ENCODE results near the gene SLC38A8. TPM values are rescaled to one million over a fixed set of nuclear protein-coding genes. Genes with fewer than 3 reads are reported as not detected.

The SLC38A8 gene
- polyA plus RNA-seq, 1 donor from 2014 or later, result not detected

DNA sequence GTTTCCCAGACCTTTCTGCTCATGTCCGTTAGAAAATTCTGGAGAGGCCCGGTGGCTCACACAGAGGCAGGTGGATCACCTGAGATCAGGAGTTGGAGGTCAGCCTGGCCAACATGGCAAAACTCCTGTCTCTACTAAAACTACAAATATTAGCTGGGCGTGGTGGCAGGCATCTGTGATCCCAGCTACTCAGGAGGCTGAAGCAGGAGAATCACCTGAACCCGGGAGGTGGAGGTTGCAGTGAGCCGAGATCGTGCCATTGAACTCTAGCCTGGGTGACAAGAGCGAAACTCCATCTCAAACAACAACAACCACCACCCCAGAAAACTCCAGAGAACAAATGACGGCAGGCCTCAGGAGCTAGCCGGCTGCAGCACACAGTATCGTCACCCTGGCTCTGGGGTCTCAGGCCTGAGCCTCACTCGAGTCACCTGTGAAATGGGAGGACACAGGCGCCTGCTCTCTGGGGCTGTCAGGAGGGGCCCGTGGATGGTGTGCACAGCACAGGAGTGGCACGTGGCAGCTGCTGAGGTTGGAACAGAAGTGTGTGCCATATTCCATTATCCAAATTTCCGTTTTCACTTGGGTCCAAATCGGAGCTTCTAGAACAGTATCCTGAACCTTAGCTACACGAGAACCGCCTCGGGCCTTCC lies 3.3 kb upstream of the SLC38A8 start:
- TF ChIP-seq EZH2 (IDR thresholded peaks at IDR 0.05; ENCODE audit: borderline replicate concordance, insufficient read depth, low read length, poor library complexity, severe bottlenecking) (no peak), RAD21 (conservative IDR thresholded peaks at IDR 0.05) (no peak), TAF1 (IDR thresholded peaks at IDR 0.05; ENCODE audit: low read depth) (no peak), POLR2AphosphoS5 (IDR thresholded peaks at IDR 0.05) (no peak), EP300 (conservative IDR thresholded peaks at IDR 0.05; ENCODE audit: poor library complexity, severe bottlenecking) (no peak), SMC3 (conservative IDR thresholded peaks at IDR 0.05; ENCODE audit: poor library complexity) (no peak), MXI1 (conservative IDR thresholded peaks at IDR 0.05; ENCODE audit: poor library complexity, severe bottlenecking) (no peak)
- TF ChIP-seq, protein P1, sequence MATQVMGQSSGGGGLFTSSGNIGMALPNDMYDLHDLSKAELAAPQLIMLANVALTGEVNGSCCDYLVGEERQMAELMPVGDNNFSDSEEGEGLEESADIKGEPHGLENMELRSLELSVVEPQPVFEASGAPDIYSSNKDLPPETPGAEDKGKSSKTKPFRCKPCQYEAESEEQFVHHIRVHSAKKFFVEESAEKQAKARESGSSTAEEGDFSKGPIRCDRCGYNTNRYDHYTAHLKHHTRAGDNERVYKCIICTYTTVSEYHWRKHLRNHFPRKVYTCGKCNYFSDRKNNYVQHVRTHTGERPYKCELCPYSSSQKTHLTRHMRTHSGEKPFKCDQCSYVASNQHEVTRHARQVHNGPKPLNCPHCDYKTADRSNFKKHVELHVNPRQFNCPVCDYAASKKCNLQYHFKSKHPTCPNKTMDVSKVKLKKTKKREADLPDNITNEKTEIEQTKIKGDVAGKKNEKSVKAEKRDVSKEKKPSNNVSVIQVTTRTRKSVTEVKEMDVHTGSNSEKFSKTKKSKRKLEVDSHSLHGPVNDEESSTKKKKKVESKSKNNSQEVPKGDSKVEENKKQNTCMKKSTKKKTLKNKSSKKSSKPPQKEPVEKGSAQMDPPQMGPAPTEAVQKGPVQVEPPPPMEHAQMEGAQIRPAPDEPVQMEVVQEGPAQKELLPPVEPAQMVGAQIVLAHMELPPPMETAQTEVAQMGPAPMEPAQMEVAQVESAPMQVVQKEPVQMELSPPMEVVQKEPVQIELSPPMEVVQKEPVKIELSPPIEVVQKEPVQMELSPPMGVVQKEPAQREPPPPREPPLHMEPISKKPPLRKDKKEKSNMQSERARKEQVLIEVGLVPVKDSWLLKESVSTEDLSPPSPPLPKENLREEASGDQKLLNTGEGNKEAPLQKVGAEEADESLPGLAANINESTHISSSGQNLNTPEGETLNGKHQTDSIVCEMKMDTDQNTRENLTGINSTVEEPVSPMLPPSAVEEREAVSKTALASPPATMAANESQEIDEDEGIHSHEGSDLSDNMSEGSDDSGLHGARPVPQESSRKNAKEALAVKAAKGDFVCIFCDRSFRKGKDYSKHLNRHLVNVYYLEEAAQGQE (IDR thresholded peaks at IDR 0.05; ENCODE audit: borderline replicate concordance), result no peak
- TF ChIP-seq, protein P2, sequence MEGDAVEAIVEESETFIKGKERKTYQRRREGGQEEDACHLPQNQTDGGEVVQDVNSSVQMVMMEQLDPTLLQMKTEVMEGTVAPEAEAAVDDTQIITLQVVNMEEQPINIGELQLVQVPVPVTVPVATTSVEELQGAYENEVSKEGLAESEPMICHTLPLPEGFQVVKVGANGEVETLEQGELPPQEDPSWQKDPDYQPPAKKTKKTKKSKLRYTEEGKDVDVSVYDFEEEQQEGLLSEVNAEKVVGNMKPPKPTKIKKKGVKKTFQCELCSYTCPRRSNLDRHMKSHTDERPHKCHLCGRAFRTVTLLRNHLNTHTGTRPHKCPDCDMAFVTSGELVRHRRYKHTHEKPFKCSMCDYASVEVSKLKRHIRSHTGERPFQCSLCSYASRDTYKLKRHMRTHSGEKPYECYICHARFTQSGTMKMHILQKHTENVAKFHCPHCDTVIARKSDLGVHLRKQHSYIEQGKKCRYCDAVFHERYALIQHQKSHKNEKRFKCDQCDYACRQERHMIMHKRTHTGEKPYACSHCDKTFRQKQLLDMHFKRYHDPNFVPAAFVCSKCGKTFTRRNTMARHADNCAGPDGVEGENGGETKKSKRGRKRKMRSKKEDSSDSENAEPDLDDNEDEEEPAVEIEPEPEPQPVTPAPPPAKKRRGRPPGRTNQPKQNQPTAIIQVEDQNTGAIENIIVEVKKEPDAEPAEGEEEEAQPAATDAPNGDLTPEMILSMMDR (IDR thresholded peaks at IDR 0.05; ENCODE audit: poor library complexity, severe bottlenecking), result no peak
- no peak overlapping the region for H3K4me3 ChIP-seq (ENCODE audit: low read length)
- H3K9ac ChIP-seq (ENCODE audit: low read length), result no peak overlapping the region
- no peaks in the 10 kb centered on the region for H3K9me3 ChIP-seq (ENCODE audit: low read length)
- no peak overlapping the region for H3K27ac ChIP-seq (ENCODE audit: low read length)
- no peaks in the 10 kb centered on the region for H3K36me3 ChIP-seq (ENCODE audit: insufficient read depth, low read length)
- H3K4me2 ChIP-seq (ENCODE audit: low read length), result no peak overlapping the region
- no peaks in the 10 kb centered on the region for H3K9me2 ChIP-seq (ENCODE audit: insufficient read depth, low read length)
- H3K79me2 ChIP-seq (replicated peaks; ENCODE audit: insufficient read depth, low read length), result no peaks in the 10 kb centered on the region
- H4K20me1 ChIP-seq (ENCODE audit: insufficient read depth), result no peaks in the 10 kb centered on the region
- no peak overlapping the region for H2AFZ ChIP-seq (ENCODE audit: low read depth, low read length)
- H3F3A ChIP-seq (ENCODE audit: insufficient read depth, low read length, poor library complexity, severe bottlenecking), result no peaks in the 10 kb centered on the region
- no peaks in the 10 kb centered on the region for H3K27me3 ChIP-seq (ENCODE audit: insufficient read depth, low read depth, low read length)

GRCh38 chr16:84045001-84045817 lies 2.6 kb upstream of the SLC38A8 start:
- Histone ChIP-seq H3K9me3 (ENCODE audit: low read length) (no peaks in the 10 kb centered on the region), H3F3A (ENCODE audit: insufficient read depth, low read length, poor library complexity, severe bottlenecking) (no peaks in the 10 kb centered on the region), H3K27me3 (ENCODE audit: insufficient read depth, low read depth, low read length) (no peaks in the 10 kb centered on the region), H4K20me1 (ENCODE audit: insufficient read depth) (no peaks in the 10 kb centered on the region), H3K79me2 (replicated peaks; ENCODE audit: insufficient read depth, low read length) (no peaks in the 10 kb centered on the region), H3K9ac (ENCODE audit: low read length) (no peak overlapping the region), H3K4me2 (ENCODE audit: low read length) (no peak overlapping the region), H3K36me3 (ENCODE audit: insufficient read depth, low read length) (no peaks in the 10 kb centered on the region), H3K27ac (ENCODE audit: low read length) (no peak overlapping the region), H2AFZ (ENCODE audit: low read depth, low read length) (no peak overlapping the region), H3K9me2 (ENCODE audit: insufficient read depth, low read length) (no peaks in the 10 kb centered on the region), H3K4me3 (ENCODE audit: low read length) (no peak overlapping the region)
- TF ChIP-seq SMC3 (conservative IDR thresholded peaks at IDR 0.05; ENCODE audit: poor library complexity) (no peak), RAD21 (conservative IDR thresholded peaks at IDR 0.05) (no peak), TAF1 (IDR thresholded peaks at IDR 0.05; ENCODE audit: low read depth) (no peak), EZH2 (IDR thresholded peaks at IDR 0.05; ENCODE audit: borderline replicate concordance, insufficient read depth, low read length, poor library complexity, severe bottlenecking) (no peak), MXI1 (conservative IDR thresholded peaks at IDR 0.05; ENCODE audit: poor library complexity, severe bottlenecking) (no peak), EP300 (conservative IDR thresholded peaks at IDR 0.05; ENCODE audit: poor library complexity, severe bottlenecking) (no peak), POLR2AphosphoS5 (IDR thresholded peaks at IDR 0.05) (no peak)
- TF ChIP-seq, protein P2 (IDR thresholded peaks at IDR 0.05; ENCODE audit: poor library complexity, severe bottlenecking), result no peak
- TF ChIP-seq, protein P1 (IDR thresholded peaks at IDR 0.05; ENCODE audit: borderline replicate concordance), result no peak
